ENCODE data around the gene YWHAG. TPM values are rescaled to one million over a fixed set of nuclear protein-coding genes. Genes with fewer than 3 reads are reported as not detected.

The YWHAG gene
- total and polyA plus RNA-seq, 2 of the 13 experiments (the other 11 are each of a cell fraction or from before 2014, with no cell fraction given) = 36.9 to 67.5 TPM

- peak; percentile 58; the same call in 1 of the 2 replicates for TF ChIP-seq ARID4A (CRISPR knock-in tag; IDR thresholded peaks at IDR 0.05; ENCODE audit: borderline replicate concordance)
- TF ChIP-seq ZNF576 (CRISPR knock-in tag; IDR thresholded peaks at IDR 0.05) = peak; percentile 99
- TF ChIP-seq ZIK1 (CRISPR knock-in tag; IDR thresholded peaks at IDR 0.05; ENCODE audit: borderline replicate concordance, low read depth) = no peak
- TF ChIP-seq ZSCAN30 (CRISPR knock-in tag; IDR thresholded peaks at IDR 0.05) = no peak
- peak; percentile 49 for TF ChIP-seq FOXA3 (CRISPR knock-in tag; IDR thresholded peaks at IDR 0.05)
- TF ChIP-seq MEF2D (CRISPR knock-in tag; IDR thresholded peaks at IDR 0.05) = 0 out of 2 replicates have a peak, but pooled peaks have one; percentile 39
- TF ChIP-seq MTF1 (CRISPR knock-in tag; IDR thresholded peaks at IDR 0.05) = no peak
- peak; percentile 51; the same call in 1 of the 2 replicates for TF ChIP-seq ZNF580 (CRISPR knock-in tag; IDR thresholded peaks at IDR 0.05; ENCODE audit: borderline replicate concordance, low read depth)
- peak; percentile 44; the same call in 1 of the 2 replicates for TF ChIP-seq ZBTB25 (CRISPR knock-in tag; IDR thresholded peaks at IDR 0.05)
- peak; percentile 91; the same call in 1 of the 2 replicates for TF ChIP-seq ZNF691 (CRISPR knock-in tag; IDR thresholded peaks at IDR 0.05; ENCODE audit: borderline replicate concordance, low read depth)
- TF ChIP-seq MIXL1 (CRISPR knock-in tag; IDR thresholded peaks at IDR 0.05) = peak; percentile 52
- TF ChIP-seq NFATC3 (CRISPR knock-in tag; IDR thresholded peaks at IDR 0.05) = peak; percentile 47; the same call in 1 of the 2 replicates
- TF ChIP-seq PATZ1 (CRISPR knock-in tag; IDR thresholded peaks at IDR 0.05) = peak; percentile 100
- no peak; the same call in 1 of the 2 replicates for TF ChIP-seq ZNF431 (CRISPR knock-in tag; IDR thresholded peaks at IDR 0.05; ENCODE audit: borderline replicate concordance, low read depth)
- no peak; the same call in 1 of the 2 replicates for TF ChIP-seq CBX5 (CRISPR knock-in tag; IDR thresholded peaks at IDR 0.05; ENCODE audit: borderline replicate concordance)
- TF ChIP-seq ZNF335 (CRISPR knock-in tag; IDR thresholded peaks at IDR 0.05) = peak; percentile 68; the same call in 1 of the 2 replicates
- no peak for TF ChIP-seq EHMT2 (IDR thresholded peaks at IDR 0.05; ENCODE audit: borderline replicate concordance, low read depth, low read length)
- no peak for TF ChIP-seq DBP (CRISPR knock-in tag; IDR thresholded peaks at IDR 0.05; ENCODE audit: not compliant biosample characterization)
These were observed 67.2 kb downstream of the YWHAG start (continued) for GRCh38 chr7:76291351-76292212.
